Stomach (tissue), 4 donors: ENCODE measurements around the gene CECR2.

ENCODE experiments used
- POLR2A ChIP-seq, 4 donors: fragments of 450-650 bp; IDR thresholded peaks; one replicate each; pipeline ENCODE4 v1.6.1; 2016; ENCODE audit warnings: antibody characterized with exemption in 4 of 4, control low read depth in 2 of 4, mild to moderate bottlenecking in 1 of 4, moderate library complexity in 1 of 4
- TF ChIP-seq, protein P1 (sequence below), 7 experiments: fragments of 450-650 bp in 4 of 7; fragments of 200-600 bp in 3 of 7; sonication (generic) in 3 of 7; IDR thresholded peaks; one replicate each; pipeline ENCODE4 v1.5.1; 2016 to 2019; ENCODE audit warnings: antibody characterized with exemption in 7 of 7, control low read depth in 2 of 7, mild to moderate bottlenecking in 1 of 7

GRCh38 chr22:17400305-17400704, 31.0 kb downstream of the CECR2 start:
- TF ChIP-seq, protein P1, sequence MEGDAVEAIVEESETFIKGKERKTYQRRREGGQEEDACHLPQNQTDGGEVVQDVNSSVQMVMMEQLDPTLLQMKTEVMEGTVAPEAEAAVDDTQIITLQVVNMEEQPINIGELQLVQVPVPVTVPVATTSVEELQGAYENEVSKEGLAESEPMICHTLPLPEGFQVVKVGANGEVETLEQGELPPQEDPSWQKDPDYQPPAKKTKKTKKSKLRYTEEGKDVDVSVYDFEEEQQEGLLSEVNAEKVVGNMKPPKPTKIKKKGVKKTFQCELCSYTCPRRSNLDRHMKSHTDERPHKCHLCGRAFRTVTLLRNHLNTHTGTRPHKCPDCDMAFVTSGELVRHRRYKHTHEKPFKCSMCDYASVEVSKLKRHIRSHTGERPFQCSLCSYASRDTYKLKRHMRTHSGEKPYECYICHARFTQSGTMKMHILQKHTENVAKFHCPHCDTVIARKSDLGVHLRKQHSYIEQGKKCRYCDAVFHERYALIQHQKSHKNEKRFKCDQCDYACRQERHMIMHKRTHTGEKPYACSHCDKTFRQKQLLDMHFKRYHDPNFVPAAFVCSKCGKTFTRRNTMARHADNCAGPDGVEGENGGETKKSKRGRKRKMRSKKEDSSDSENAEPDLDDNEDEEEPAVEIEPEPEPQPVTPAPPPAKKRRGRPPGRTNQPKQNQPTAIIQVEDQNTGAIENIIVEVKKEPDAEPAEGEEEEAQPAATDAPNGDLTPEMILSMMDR (IDR thresholded peaks at IDR 0.05) = no peak
- no peak for TF ChIP-seq POLR2A (IDR thresholded peaks at IDR 0.05)
